Measurements from ENCODE around the gene CPPED1. TPM values are rescaled to one million over a fixed set of nuclear protein-coding genes. Genes with fewer than 3 reads are reported as not detected.

The CPPED1 gene
- total RNA-seq, 1 experiment from 2014 or later, result 7.9 TPM

DNA sequence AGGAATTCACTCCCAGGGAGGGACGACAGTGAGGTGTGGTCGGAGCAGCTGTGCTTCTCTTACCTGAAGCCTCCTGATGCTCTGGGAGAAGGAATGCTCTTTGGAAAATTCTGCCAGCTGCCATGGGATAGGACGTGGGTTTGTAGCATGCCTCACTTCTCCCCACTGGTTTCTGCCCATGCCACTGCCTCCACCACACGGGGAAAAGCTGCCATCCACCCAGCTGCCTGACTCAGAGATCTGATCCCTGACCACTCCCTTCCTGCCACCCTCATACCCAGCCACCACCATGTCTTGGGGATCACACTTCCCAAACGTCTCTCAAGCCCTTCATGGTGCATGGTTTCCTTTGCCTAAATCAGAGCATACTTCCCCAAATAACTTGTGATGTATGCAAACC lies 80.0 kb downstream of the CPPED1 start:
- Histone ChIP-seq H2BK12ac (ENCODE audit: insufficient read length, low read depth, low read length) (no peak overlapping the region), H2AK5ac (ENCODE audit: insufficient read length, low read length) (no peak overlapping the region), H4K8ac (replicated peaks; ENCODE audit: insufficient read length, low read depth, low read length) (no peak overlapping the region), H3K9me3 (ENCODE audit: control insufficient read depth, low read depth, low read length) (no peaks in the 10 kb centered on the region), H3K27me3 (ENCODE audit: insufficient read depth, low read length) (no peaks in the 10 kb centered on the region), H3K9ac (ENCODE audit: extremely low read depth, insufficient read length, low read length) (no peak overlapping the region), H3K23me2 (ENCODE audit: insufficient read length, low read depth, low read length, poor library complexity, severe bottlenecking) (no peaks in the 10 kb centered on the region), H4K91ac (ENCODE audit: insufficient read length, low read depth, low read length) (no peak overlapping the region), H2BK20ac (ENCODE audit: low read depth, low read length, poor library complexity, severe bottlenecking) (no peak overlapping the region), H3K4ac (ENCODE audit: low read depth, low read length) (no peak overlapping the region), H3K79me2 (ENCODE audit: insufficient read depth, low read length) (no peaks in the 10 kb centered on the region), H2BK5ac (ENCODE audit: insufficient read length, low read length) (no peak overlapping the region), H3K56ac (ENCODE audit: insufficient read length, low read depth, low read length) (no peak overlapping the region), H2BK15ac (ENCODE audit: low read depth, low read length) (no peak overlapping the region), H3K18ac (ENCODE audit: insufficient read length, low read depth, low read length) (no peak overlapping the region), H2BK120ac (ENCODE audit: low read depth, low read length, poor library complexity, severe bottlenecking) (no peak overlapping the region), H3T11ph (ENCODE audit: low read length) (no peak overlapping the region), H3K79me1 (ENCODE audit: insufficient read depth, low read depth, low read length, poor library complexity, severe bottlenecking) (no peaks in the 10 kb centered on the region), H3K14ac (ENCODE audit: insufficient read depth, low read length) (no peak overlapping the region), H3K4me1 (ENCODE audit: insufficient read depth, low read length) (no peaks in the 10 kb centered on the region), H3K27ac (ENCODE audit: insufficient read length, low read depth, low read length) (no peak overlapping the region), H4K20me1 (ENCODE audit: control insufficient read depth, insufficient read depth, insufficient read length) (no peaks in the 10 kb centered on the region), H3K4me2 (ENCODE audit: insufficient read depth, insufficient read length, low read length) (no peak overlapping the region), H2AFZ (ENCODE audit: low read length) (no peak overlapping the region), H4K5ac (ENCODE audit: insufficient read length, low read depth, low read length) (no peak overlapping the region), H3K23ac (ENCODE audit: insufficient read length, low read depth, low read length) (no peak overlapping the region)
- DNase-seq, result no peak
- H3K9me3 Mint-ChIP-seq, result peaks cover 2 to 4% of the 10 kb centered on the region in 2 experiments; a peak in 2 of 5 replicates
- WGBS (ENCODE audit: extremely low coverage, insufficient read length, low lambda C conversion rate), result no CpG with 5 or more reads among the region's 5 CpGs
- peak overlapping the region in 1 of 3 experiments; percentile 59; a peak in 2 of 7 replicates for H3K27ac Mint-ChIP-seq
- no peak overlapping the region for H3K4me3 Mint-ChIP-seq
- no peaks in the 10 kb centered on the region for H3K27me3 Mint-ChIP-seq (ENCODE audit: low read depth)
- peaks cover 0 to 3% (median 0%) of the 10 kb centered on the region in 3 experiments; a peak in 1 of 7 replicates for H3K36me3 Mint-ChIP-seq (ENCODE audit: insufficient read depth in 1 of 3, low read depth in 3 of 3)
- H3K4me1 Mint-ChIP-seq, result peaks cover 9 to 19% of the 10 kb centered on the region in 2 experiments
- TF ChIP-seq, protein P1, sequence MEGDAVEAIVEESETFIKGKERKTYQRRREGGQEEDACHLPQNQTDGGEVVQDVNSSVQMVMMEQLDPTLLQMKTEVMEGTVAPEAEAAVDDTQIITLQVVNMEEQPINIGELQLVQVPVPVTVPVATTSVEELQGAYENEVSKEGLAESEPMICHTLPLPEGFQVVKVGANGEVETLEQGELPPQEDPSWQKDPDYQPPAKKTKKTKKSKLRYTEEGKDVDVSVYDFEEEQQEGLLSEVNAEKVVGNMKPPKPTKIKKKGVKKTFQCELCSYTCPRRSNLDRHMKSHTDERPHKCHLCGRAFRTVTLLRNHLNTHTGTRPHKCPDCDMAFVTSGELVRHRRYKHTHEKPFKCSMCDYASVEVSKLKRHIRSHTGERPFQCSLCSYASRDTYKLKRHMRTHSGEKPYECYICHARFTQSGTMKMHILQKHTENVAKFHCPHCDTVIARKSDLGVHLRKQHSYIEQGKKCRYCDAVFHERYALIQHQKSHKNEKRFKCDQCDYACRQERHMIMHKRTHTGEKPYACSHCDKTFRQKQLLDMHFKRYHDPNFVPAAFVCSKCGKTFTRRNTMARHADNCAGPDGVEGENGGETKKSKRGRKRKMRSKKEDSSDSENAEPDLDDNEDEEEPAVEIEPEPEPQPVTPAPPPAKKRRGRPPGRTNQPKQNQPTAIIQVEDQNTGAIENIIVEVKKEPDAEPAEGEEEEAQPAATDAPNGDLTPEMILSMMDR (conservative IDR thresholded peaks at IDR 0.05), result no peak
